ENCODE data around the gene MRPL50. TPM values are rescaled to one million over a fixed set of nuclear protein-coding genes. Genes with fewer than 3 reads are reported as not detected.

The MRPL50 gene
- polyA plus RNA-seq, 1 of the 3 experiments (the other 2 are of a cell fraction), result 6.3 TPM

- WGBS (ENCODE audit: low lambda C conversion rate), result 89% methylated on average over 3 of the region's 3 CpGs
- no peaks in the 10 kb centered on the region for H3K27me3 ChIP-seq (ENCODE audit: insufficient read depth)
- H3K36me3 ChIP-seq (replicated peaks in 1 of 2; ENCODE audit: control insufficient read depth in 1 of 2, insufficient read depth in 2 of 2, low read length in 1 of 2), result peaks cover 0 to 12% of the 10 kb centered on the region in 2 experiments
- H3K4me1 ChIP-seq (ENCODE audit: control insufficient read depth in 1 of 2, insufficient read depth in 2 of 2, low read depth in 1 of 2, low read length in 1 of 2), result peaks cover 0 to 8% of the 10 kb centered on the region in 2 experiments; a peak in 2 of 4 replicates
- no peak for DNase-seq
- no peak overlapping the region for H3K9ac ChIP-seq
- peaks cover 7% of the 10 kb centered on the region; the same call in 1 of the 2 replicates for H3K9me3 ChIP-seq
- ChIA-PET POLR2A (no interaction called here), CTCF (interaction anchor here (1.6 to 1.8 kb wide), 2 partner anchors 7 to 68 kb away, joined by 4 to 5 read pairs; no protein-coding TSS in a partner anchor)
- H3K9me2 ChIP-seq, result no peaks in the 10 kb centered on the region
- peaks cover 14% of the 10 kb centered on the region for H3F3A ChIP-seq (replicated peaks; ENCODE audit: insufficient read depth)
- H3K4me3 ChIP-seq (ENCODE audit: low read depth in 2 of 2, low read length in 1 of 2), result no peak overlapping the region
- H3K79me2 ChIP-seq (ENCODE audit: insufficient read depth), result no peaks in the 10 kb centered on the region
- H3K27ac ChIP-seq (ENCODE audit: low read depth in 2 of 2, low read length in 1 of 2), result no peak overlapping the region
- TF ChIP-seq YY1 (IDR thresholded peaks at IDR 0.05; ENCODE audit: low read depth) (no peak), REST (IDR thresholded peaks at IDR 0.05; ENCODE audit: low read depth, low read length) (no peak), TEAD4 (IDR thresholded peaks at IDR 0.05; ENCODE audit: borderline replicate concordance, insufficient read depth) (no peak), RCOR1 (IDR thresholded peaks at IDR 0.05; ENCODE audit: low read length) (no peak), TCF12 (IDR thresholded peaks at IDR 0.05) (no peak), GABPA (IDR thresholded peaks at IDR 0.05; ENCODE audit: low read depth) (no peak), RAD21 (IDR thresholded peaks at IDR 0.05; ENCODE audit: low read length) (no peak), ELF1 (IDR thresholded peaks at IDR 0.05) (no peak), FOXJ3 (CRISPR knock-in tag; IDR thresholded peaks at IDR 0.05) (no peak), SMC3 (IDR thresholded peaks at IDR 0.05; ENCODE audit: low read depth, low read length) (no peak), SIN3A (IDR thresholded peaks at IDR 0.05; ENCODE audit: borderline replicate concordance, low read depth, low read length) (no peak), EP300 (IDR thresholded peaks at IDR 0.05; ENCODE audit: borderline replicate concordance in 1 of 2, low read depth in 1 of 2, low read length in 1 of 2) (no peak), EZH2phosphoT487 (IDR thresholded peaks at IDR 0.05; ENCODE audit: borderline replicate concordance, low read depth) (no peak)
- H4K20me1 ChIP-seq (ENCODE audit: insufficient read depth), result no peaks in the 10 kb centered on the region
- no peak overlapping the region for H3K4me2 ChIP-seq
- no peak overlapping the region for H2AFZ ChIP-seq (ENCODE audit: low read depth)
Measured at GRCh38 chr9:101381118-101381517, 17.3 kb downstream of the MRPL50 start.

GRCh38 chr9:101380295-101380694 lies 18.1 kb downstream of the MRPL50 start:
- Histone ChIP-seq H3K4me3 (ENCODE audit: low read depth in 2 of 2, low read length in 1 of 2) (no peak overlapping the region), H3K27ac (ENCODE audit: low read depth in 2 of 2, low read length in 1 of 2) (no peak overlapping the region), H2AFZ (ENCODE audit: low read depth) (no peak overlapping the region), H4K20me1 (ENCODE audit: insufficient read depth) (no peaks in the 10 kb centered on the region), H3F3A (replicated peaks; ENCODE audit: insufficient read depth) (peaks cover 22% of the 10 kb centered on the region), H3K36me3 (replicated peaks in 1 of 2; ENCODE audit: control insufficient read depth in 1 of 2, insufficient read depth in 2 of 2, low read length in 1 of 2) (peaks cover 0 to 6% of the 10 kb centered on the region in 2 experiments), H3K27me3 (ENCODE audit: insufficient read depth) (no peaks in the 10 kb centered on the region), H3K4me2 (no peak overlapping the region), H3K9me3 (peaks cover 7% of the 10 kb centered on the region; the same call in 1 of the 2 replicates), H3K4me1 (ENCODE audit: control insufficient read depth in 1 of 2, insufficient read depth in 2 of 2, low read depth in 1 of 2, low read length in 1 of 2) (peaks cover 0 to 14% of the 10 kb centered on the region in 2 experiments; a peak in 2 of 4 replicates), H3K79me2 (ENCODE audit: insufficient read depth) (no peaks in the 10 kb centered on the region), H3K9me2 (no peaks in the 10 kb centered on the region), H3K9ac (no peak overlapping the region)
- POLR2A ChIA-PET, result no interaction called here
- CTCF ChIA-PET, result interaction anchor here (0.6 to 1.8 kb wide), 4 partner anchors 8 to 69 kb away, joined by 3 to 5 read pairs (median 4); no protein-coding TSS in a partner anchor
- no peak for DNase-seq
- TF ChIP-seq MEF2A (IDR thresholded peaks at IDR 0.05; ENCODE audit: borderline replicate concordance, low read depth) (no peak), RFX5 (IDR thresholded peaks at IDR 0.05; ENCODE audit: low read length) (no peak), RAD21 (IDR thresholded peaks at IDR 0.05; ENCODE audit: low read length) (no peak), MXI1 (IDR thresholded peaks at IDR 0.05; ENCODE audit: low read depth, low read length) (no peak), SMC3 (IDR thresholded peaks at IDR 0.05; ENCODE audit: low read depth, low read length) (no peak), TCF12 (IDR thresholded peaks at IDR 0.05) (no peak), FOXM1 (IDR thresholded peaks at IDR 0.05; ENCODE audit: low read depth) (no peak), FOSL2 (IDR thresholded peaks at IDR 0.05; ENCODE audit: borderline replicate concordance, low read depth) (no peak), EZH2phosphoT487 (IDR thresholded peaks at IDR 0.05; ENCODE audit: borderline replicate concordance, low read depth) (no peak), REST (IDR thresholded peaks at IDR 0.05; ENCODE audit: low read depth, low read length) (no peak), USF2 (IDR thresholded peaks at IDR 0.05; ENCODE audit: borderline replicate concordance, low read depth, low read length) (no peak), GABPA (IDR thresholded peaks at IDR 0.05; ENCODE audit: low read depth) (no peak), YY1 (IDR thresholded peaks at IDR 0.05; ENCODE audit: low read depth) (no peak)
